ENCODE measurements around the gene ARHGAP4. TPM values are rescaled to one million over a fixed set of nuclear protein-coding genes. Genes with fewer than 3 reads are reported as not detected.
A peak's percentile ranks its signal among the peaks of the same experiment; 100 is the strongest.

The ARHGAP4 gene
- total and polyA plus RNA-seq, 2 donors from 2014 or later = 38.3 to 73.0 TPM

DNA sequence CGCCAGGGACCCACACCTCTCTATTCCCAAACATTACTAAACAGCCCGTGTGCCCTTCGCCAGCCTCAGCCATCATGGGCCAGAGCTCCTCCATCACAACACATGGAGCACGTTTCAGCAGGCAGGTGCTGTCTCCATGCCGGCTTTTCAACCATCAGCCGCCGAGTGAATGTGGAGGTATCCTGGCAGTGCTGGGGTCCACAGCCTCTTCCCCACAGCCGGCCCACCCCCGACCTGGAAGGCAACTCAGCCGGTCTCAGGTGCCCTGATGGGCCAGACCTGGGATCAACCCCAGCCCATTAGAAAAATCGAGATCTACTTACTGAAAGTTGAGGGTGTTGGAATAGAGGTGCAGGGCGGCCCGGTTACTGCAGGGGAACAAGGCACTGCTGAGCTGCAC, 5.7 kb upstream of the ARHGAP4 start:
- no peak overlapping the region for H3K9ac ChIP-seq (ENCODE audit: low read length in 3 of 3)
- H3K27ac ChIP-seq (ENCODE audit: low read depth in 2 of 2, low read length in 2 of 2) = no peak overlapping the region
- TF ChIP-seq, protein P1, sequence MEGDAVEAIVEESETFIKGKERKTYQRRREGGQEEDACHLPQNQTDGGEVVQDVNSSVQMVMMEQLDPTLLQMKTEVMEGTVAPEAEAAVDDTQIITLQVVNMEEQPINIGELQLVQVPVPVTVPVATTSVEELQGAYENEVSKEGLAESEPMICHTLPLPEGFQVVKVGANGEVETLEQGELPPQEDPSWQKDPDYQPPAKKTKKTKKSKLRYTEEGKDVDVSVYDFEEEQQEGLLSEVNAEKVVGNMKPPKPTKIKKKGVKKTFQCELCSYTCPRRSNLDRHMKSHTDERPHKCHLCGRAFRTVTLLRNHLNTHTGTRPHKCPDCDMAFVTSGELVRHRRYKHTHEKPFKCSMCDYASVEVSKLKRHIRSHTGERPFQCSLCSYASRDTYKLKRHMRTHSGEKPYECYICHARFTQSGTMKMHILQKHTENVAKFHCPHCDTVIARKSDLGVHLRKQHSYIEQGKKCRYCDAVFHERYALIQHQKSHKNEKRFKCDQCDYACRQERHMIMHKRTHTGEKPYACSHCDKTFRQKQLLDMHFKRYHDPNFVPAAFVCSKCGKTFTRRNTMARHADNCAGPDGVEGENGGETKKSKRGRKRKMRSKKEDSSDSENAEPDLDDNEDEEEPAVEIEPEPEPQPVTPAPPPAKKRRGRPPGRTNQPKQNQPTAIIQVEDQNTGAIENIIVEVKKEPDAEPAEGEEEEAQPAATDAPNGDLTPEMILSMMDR (IDR thresholded peaks at IDR 0.05; ENCODE audit: borderline replicate concordance, extremely low read depth, insufficient read depth) = no peak
- no peak overlapping the region for H3K4me3 ChIP-seq (ENCODE audit: low read length in 3 of 3)
- intact Hi-C loops (cut with DNase I) = no loop called here
- H3K27me3 ChIP-seq (ENCODE audit: control insufficient read depth, insufficient read depth, low read length) = no peaks in the 10 kb centered on the region
- FAIRE-seq = no peak
- peaks cover 0 to 2% (median 0%) of the 10 kb centered on the region in 3 donors for H3K36me3 ChIP-seq (ENCODE audit: control insufficient read depth in 2 of 3, insufficient read depth in 3 of 3, low read length in 3 of 3)
- peaks cover 0 to 10% (median 5%) of the 10 kb centered on the region in 3 donors for H3K4me1 ChIP-seq (ENCODE audit: control insufficient read depth in 2 of 3, insufficient read depth in 2 of 3, low read depth in 1 of 3, low read length in 3 of 3)
- H3K9me3 ChIP-seq (ENCODE audit: control insufficient read depth in 2 of 3, insufficient read depth in 1 of 3, low read length in 3 of 3) = no peaks in the 10 kb centered on the region
- peak in 1 of 5 donors; percentile 51 for DNase-seq

DNA sequence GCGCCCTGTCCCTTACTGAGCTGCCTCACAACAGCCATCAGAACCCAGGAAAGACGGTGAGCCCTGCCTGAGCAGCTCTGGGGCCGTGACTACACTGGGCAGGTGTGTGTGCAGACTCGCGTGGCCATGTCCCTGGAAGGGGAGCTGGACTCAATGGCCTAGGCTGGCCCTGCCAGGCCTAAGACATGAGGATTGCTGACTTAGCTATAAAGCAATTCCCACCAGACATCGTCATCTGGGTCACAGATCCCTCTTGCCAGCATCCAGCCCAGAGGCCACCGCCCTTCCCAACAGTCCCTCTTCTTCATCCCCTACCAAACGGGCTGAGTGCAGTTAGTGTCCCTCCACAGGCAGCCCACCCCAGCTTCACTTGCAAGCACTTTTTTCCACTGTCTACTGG, 5.1 kb upstream of the ARHGAP4 start:
- Histone ChIP-seq H3K4me3 (ENCODE audit: low read length in 3 of 3) (no peak overlapping the region), H3K9ac (ENCODE audit: low read length in 3 of 3) (no peak overlapping the region), H3K9me3 (ENCODE audit: control insufficient read depth in 2 of 3, insufficient read depth in 1 of 3, low read length in 3 of 3) (no peaks in the 10 kb centered on the region), H3K36me3 (ENCODE audit: control insufficient read depth in 2 of 3, insufficient read depth in 3 of 3, low read length in 3 of 3) (peaks cover 0 to 2% (median 0%) of the 10 kb centered on the region in 3 donors), H3K4me1 (ENCODE audit: control insufficient read depth in 2 of 3, insufficient read depth in 2 of 3, low read depth in 1 of 3, low read length in 3 of 3) (peaks cover 0 to 14% (median 7%) of the 10 kb centered on the region in 3 donors), H3K27me3 (ENCODE audit: control insufficient read depth, insufficient read depth, low read length) (no peaks in the 10 kb centered on the region), H3K27ac (ENCODE audit: low read depth in 2 of 2, low read length in 2 of 2) (no peak overlapping the region)
- TF ChIP-seq, protein P1 (IDR thresholded peaks at IDR 0.05; ENCODE audit: borderline replicate concordance, extremely low read depth, insufficient read depth) = no peak
- FAIRE-seq (no peak), DNase-seq (peak in 1 of 5 donors; percentile 47)
- intact Hi-C loops (cut with DNase I) = no loop called here

DNA sequence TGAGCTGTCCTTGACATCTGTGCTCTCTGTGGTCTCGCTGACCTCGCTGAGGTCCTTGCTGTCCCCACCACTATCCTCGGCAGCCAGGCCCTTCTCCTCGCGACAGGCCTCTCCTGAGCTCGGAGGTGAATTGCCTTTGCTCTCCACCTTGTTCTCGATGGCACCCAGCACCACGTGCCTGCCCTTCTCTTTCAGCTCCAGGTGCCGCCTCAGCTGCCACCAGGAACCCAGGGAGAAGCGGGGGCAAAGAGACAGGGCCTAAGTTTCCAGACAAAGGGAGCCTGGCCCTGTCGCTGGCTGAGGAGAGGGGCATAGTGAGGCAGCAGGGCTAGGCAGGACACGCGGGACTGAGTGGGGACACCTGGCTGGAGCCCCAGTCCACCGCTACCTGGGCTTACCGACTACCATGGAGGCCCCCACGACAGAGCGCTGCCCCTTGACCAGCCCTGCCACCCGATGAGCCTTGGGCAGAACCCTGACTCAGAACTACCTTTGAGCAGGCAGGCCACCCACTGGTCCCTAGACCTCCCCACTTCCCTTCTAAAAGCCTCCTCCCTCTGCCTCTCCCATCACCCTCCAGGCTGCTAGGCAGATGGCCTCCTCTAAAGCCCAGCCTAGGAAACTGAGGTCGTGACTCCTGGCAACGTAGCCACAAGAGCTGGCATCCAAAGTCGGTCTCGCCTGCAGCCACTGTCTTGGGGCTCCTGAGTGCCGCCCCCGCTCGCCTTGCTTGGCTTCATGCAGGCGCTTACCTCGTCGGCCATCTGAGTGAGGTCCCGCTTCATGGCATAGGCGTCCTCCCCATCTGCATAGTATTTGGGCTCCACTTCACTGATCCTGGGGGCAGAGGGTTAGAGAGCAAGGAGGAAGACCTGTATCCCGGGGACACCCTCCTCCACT, 4.2 kb upstream of the ARHGAP4 start:
- Histone ChIP-seq H3K9me3 (ENCODE audit: control insufficient read depth in 2 of 3, insufficient read depth in 1 of 3, low read length in 3 of 3) (no peaks in the 10 kb centered on the region), H3K4me1 (ENCODE audit: control insufficient read depth in 2 of 3, insufficient read depth in 2 of 3, low read depth in 1 of 3, low read length in 3 of 3) (peaks cover 0 to 15% (median 7%) of the 10 kb centered on the region in 3 donors), H3K27ac (ENCODE audit: low read depth in 2 of 2, low read length in 2 of 2) (no peak overlapping the region), H3K36me3 (ENCODE audit: control insufficient read depth in 2 of 3, insufficient read depth in 3 of 3, low read length in 3 of 3) (peaks cover 0 to 2% (median 0%) of the 10 kb centered on the region in 3 donors), H3K9ac (ENCODE audit: low read length in 3 of 3) (no peak overlapping the region), H3K27me3 (ENCODE audit: control insufficient read depth, insufficient read depth, low read length) (no peaks in the 10 kb centered on the region), H3K4me3 (ENCODE audit: low read length in 3 of 3) (no peak overlapping the region)
- no peak for FAIRE-seq
- intact Hi-C loops (cut with DNase I) = no loop called here
- peak in 1 of 5 donors; percentile 72 for DNase-seq
- TF ChIP-seq, protein P1 (IDR thresholded peaks at IDR 0.05; ENCODE audit: borderline replicate concordance, extremely low read depth, insufficient read depth) = no peak

Data from kidney (tissue), 14 donors.